Hepatocyte (in vitro differentiated cells): ENCODE data around the gene DAP. TPM values are rescaled to one million over a fixed set of nuclear protein-coding genes. Genes with fewer than 3 reads are reported as not detected.
A peak's percentile ranks its signal among the peaks of the same experiment; 100 is the strongest.

Experiments
- DNase-seq: peaks from one replicate; pipeline ENCODE4 v3.0.0-alpha.2; 2016; ENCODE audit warnings: low spot score
- H2AFZ ChIP-seq: fragments of 200-600 bp; sonication (generic); 2 replicates; pipeline ENCODE4 v1.6.0; 2016; ENCODE audit warnings: antibody characterized with exemption, mild to moderate bottlenecking
- H3K27ac ChIP-seq: fragments of 200-600 bp; sonication (generic); 2 replicates; pipeline ENCODE4 v1.5.1; 2016; ENCODE audit warnings: mild to moderate bottlenecking
- H3K27me3 ChIP-seq: fragments of 200-600 bp; sonication (generic); 2 replicates; pipeline ENCODE4 v1.6.1; 2016
- H3K36me3 ChIP-seq: fragments of 200-600 bp; sonication (generic); replicated peaks from 2 replicates; pipeline ENCODE4 v1.5.1; 2016; ENCODE audit warnings: low read depth; ENCODE audit not compliant: insufficient read depth
- H3K4me1 ChIP-seq: fragments of 200-600 bp; sonication (generic); 2 replicates; pipeline ENCODE4 v1.5.1; 2016; ENCODE audit warnings: mild to moderate bottlenecking, moderate library complexity; ENCODE audit not compliant: insufficient read depth
- H3K4me2 ChIP-seq: fragments of 200-600 bp; sonication (generic); 2 replicates; pipeline ENCODE4 v1.6.0; 2016
- H3K4me3 ChIP-seq: fragments of 200-600 bp; sonication (generic); 2 replicates; pipeline ENCODE4 v1.5.1; 2016; ENCODE audit warnings: mild to moderate bottlenecking
- H3K79me2 ChIP-seq: fragments of 200-600 bp; sonication (generic); 2 replicates; pipeline ENCODE4 v1.6.0; 2017; ENCODE audit warnings: mild to moderate bottlenecking
- H3K9me2 ChIP-seq: fragments of 200-600 bp; sonication (generic); replicated peaks from 2 replicates; pipeline ENCODE4 v1.6.0; 2017; ENCODE audit warnings: mild to moderate bottlenecking; ENCODE audit not compliant: insufficient read depth
- H3K9me3 ChIP-seq: fragments of 200-600 bp; sonication (generic); 2 replicates; pipeline ENCODE4 v1.5.1; 2016; ENCODE audit warnings: low read depth, mild to moderate bottlenecking
- H4K20me1 ChIP-seq: fragments of 200-600 bp; sonication (generic); 2 replicates; pipeline ENCODE4 v1.6.0; 2016; ENCODE audit warnings: mild to moderate bottlenecking; ENCODE audit not compliant: insufficient read depth, poor library complexity, severe bottlenecking
- CTCF ChIP-seq: fragments of 200-600 bp; sonication (generic); IDR thresholded peaks from 2 replicates; pipeline ENCODE4 v1.5.1; 2016; ENCODE audit warnings: antibody characterized with exemption, mild to moderate bottlenecking; ENCODE audit not compliant: poor library complexity
- EZH2 ChIP-seq: fragments of 200-600 bp; sonication (generic); IDR thresholded peaks from 2 replicates; pipeline ENCODE4 v1.6.1; 2016; ENCODE audit warnings: antibody characterized with exemption, mild to moderate bottlenecking, borderline replicate concordance
- EZH2phosphoT487 ChIP-seq: fragments of 200-600 bp; sonication (generic); IDR thresholded peaks from one replicate; pipeline ENCODE4 v1.6.1; 2018; ENCODE audit warnings: antibody characterized with exemption, mild to moderate bottlenecking, low read depth, moderate library complexity; ENCODE audit not compliant: unreplicated experiment, severe bottlenecking
- WGBS: methylation state at CpG from one replicate; pipeline ENCODE4 v1.1.6; 2016; ENCODE audit warnings: low lambda C conversion rate; ENCODE audit errors: missing lambda C conversion rate; 5-methylcytosine and 5-hydroxymethylcytosine counted together
- polyA plus RNA-seq: library from polyadenylated mRNA; unstranded; fragments of >200 nt; fragmentation: Nextera tagmentation; extraction: Ambion mirVana; gene quantifications from 2 replicates; pipeline ENCODE4 v1.2.1, GENCODE V29; 2016
- total RNA-seq: library from RNA; depleted of rRNA; stranded (reverse); fragments of >200 nt; gene quantifications from 2 replicates; pipeline ENCODE4 v1.2.3, GENCODE V29; 2014

The DAP gene
- total and polyA plus RNA-seq, 2 experiments from 2014 or later: 74.8 to 196 TPM

- no peak for TF ChIP-seq EZH2
- TF ChIP-seq CTCF: no peak
- no peak for TF ChIP-seq EZH2phosphoT487
- no peak overlapping the region for H2AFZ ChIP-seq
- no peak overlapping the region for H3K4me2 ChIP-seq
- H3K9me2 ChIP-seq: no peaks in the 10 kb centered on the region
- peaks cover 14% of the 10 kb centered on the region for H4K20me1 ChIP-seq
- H3K27ac ChIP-seq: no peak overlapping the region
- no peaks in the 10 kb centered on the region for H3K9me3 ChIP-seq
- H3K27me3 ChIP-seq: no peaks in the 10 kb centered on the region
- H3K4me3 ChIP-seq: no peak overlapping the region
- peaks cover 76% of the 10 kb centered on the region for H3K79me2 ChIP-seq
- peaks cover 12% of the 10 kb centered on the region for H3K4me1 ChIP-seq
- WGBS: 87% methylated on average over 8 of the region's 8 CpGs
- peaks cover 6% of the 10 kb centered on the region for H3K36me3 ChIP-seq
- DNase-seq: no peak
These were observed 25.3 kb downstream of the DAP start for GRCh38 chr5:10735569-10736276.

- H3K79me2 ChIP-seq: peaks cover 73% of the 10 kb centered on the region
These were observed 26.1 kb downstream of the DAP start for GRCh38 chr5:10734832-10735523.

GRCh38 chr5:10734037-10734709 is 26.9 kb downstream of the DAP start:
- H3K79me2 ChIP-seq: peaks cover 65% of the 10 kb centered on the region

More at GRCh38 chr5:10734832-10735523, 26.1 kb downstream of the DAP start:
- H3K4me2 ChIP-seq: no peak overlapping the region
- peaks cover 6% of the 10 kb centered on the region for H3K36me3 ChIP-seq
- no peak for DNase-seq
- H3K4me3 ChIP-seq: no peak overlapping the region
- H2AFZ ChIP-seq: no peak overlapping the region
- 80% methylated on average over 8 of the region's 8 CpGs for WGBS
- H3K4me1 ChIP-seq: peaks cover 12% of the 10 kb centered on the region
- no peaks in the 10 kb centered on the region for H3K9me3 ChIP-seq
- H3K27ac ChIP-seq: no peak overlapping the region
- peaks cover 14% of the 10 kb centered on the region for H4K20me1 ChIP-seq
- TF ChIP-seq EZH2phosphoT487: no peak
- TF ChIP-seq EZH2: no peak
- TF ChIP-seq CTCF: no peak
- no peaks in the 10 kb centered on the region for H3K27me3 ChIP-seq
- no peaks in the 10 kb centered on the region for H3K9me2 ChIP-seq

More at GRCh38 chr5:10734037-10734709, 26.9 kb downstream of the DAP start:
- no peak overlapping the region for H3K4me3 ChIP-seq
- peaks cover 18% of the 10 kb centered on the region for H4K20me1 ChIP-seq
- TF ChIP-seq CTCF (no peak), EZH2 (no peak), EZH2phosphoT487 (no peak)
- H3K4me1 ChIP-seq: peaks cover 12% of the 10 kb centered on the region
- peaks cover 6% of the 10 kb centered on the region for H3K36me3 ChIP-seq
- WGBS: 61% methylated on average over 11 of the region's 11 CpGs
- H3K4me2 ChIP-seq: no peak overlapping the region
- no peaks in the 10 kb centered on the region for H3K27me3 ChIP-seq
- H2AFZ ChIP-seq: no peak overlapping the region
- no peak for DNase-seq
- no peaks in the 10 kb centered on the region for H3K9me2 ChIP-seq
- no peaks in the 10 kb centered on the region for H3K9me3 ChIP-seq
- H3K27ac ChIP-seq: peak overlapping the region; percentile 63
